SK-N-SH (cell line): ENCODE results near the gene CRISPLD2. TPM values are rescaled to one million over a fixed set of nuclear protein-coding genes. Genes with fewer than 3 reads are reported as not detected.

Source experiments
- CTCF ChIA-PET: fragments of 300-600, 350-600 bp; formaldehyde crosslinking; extraction: SDS; loops from one replicate; lab custom pipeline; 2021; lab: Yijun Ruan, JAX
- POLR2A ChIA-PET: fragments of 350-600 bp; sonication (Branson Sonifier 250); formaldehyde crosslinking; extraction: SDS; loops from one replicate; lab custom pipeline; 2020; ENCODE audit warnings: antibody characterized with exemption, inconsistent platforms; lab: Yijun Ruan, JAX
- DNase-seq: peaks from one replicate; pipeline ENCODE4 v3.0.0; 2012
- H2AFZ ChIP-seq: fragments of 200-600 bp; sonication (generic); 2 replicates; pipeline ENCODE4 v1.8.1; 2016; ENCODE audit warnings: antibody characterized with exemption, mild to moderate bottlenecking, low read depth
- H3F3A ChIP-seq: fragments of 200-600 bp; sonication (generic); replicated peaks from 2 replicates; pipeline ENCODE3; 2016; ENCODE audit warnings: antibody characterized with exemption, mild to moderate bottlenecking; ENCODE audit not compliant: insufficient read depth
- H3K27ac ChIP-seq, 2 experiments: fragments of 200-500 bp in 1 of 2; fragments of 200-600 bp in 1 of 2; sonication (Bioruptor generic) in 1 of 2; sonication (generic), shearing (Covaris generic) in 1 of 2; 2 replicates each; pipeline versions ENCODE4 v1.5.1 to v1.6.1; 2014 to 2016; ENCODE audit warnings: low read depth in 2 of 2, inconsistent platforms in 1 of 2, low read length in 1 of 2, mild to moderate bottlenecking in 1 of 2, mixed read lengths in 1 of 2
- H3K27me3 ChIP-seq: fragments of 200-600 bp; sonication (generic), shearing (Covaris generic); 2 replicates; pipeline ENCODE4 v1.6.1; 2016; ENCODE audit warnings: mixed run types; ENCODE audit not compliant: insufficient read depth
- H3K36me3 ChIP-seq, 2 experiments: fragments of 200-500 bp in 1 of 2; fragments of 200-600 bp in 1 of 2; sonication (Bioruptor generic) in 1 of 2; sonication (generic) in 1 of 2; replicated peaks in 1 of 2; 2 replicates each; pipeline versions ENCODE3 to v1.5.1; 2014 to 2016; ENCODE audit warnings: low read length in 1 of 2, mild to moderate bottlenecking in 1 of 2; ENCODE audit not compliant: insufficient read depth in 2 of 2, control insufficient read depth in 1 of 2
- H3K4me1 ChIP-seq, 2 experiments: fragments of 200-500 bp in 1 of 2; fragments of 200-600 bp in 1 of 2; sonication (Bioruptor generic) in 1 of 2; sonication (generic), shearing (Covaris generic) in 1 of 2; 2 replicates each; pipeline versions ENCODE4 v1.5.1 to v1.6.1; 2014 to 2016; ENCODE audit warnings: low read depth in 1 of 2, low read length in 1 of 2, mixed run types in 1 of 2; ENCODE audit not compliant: insufficient read depth in 2 of 2, control insufficient read depth in 1 of 2
- H3K4me2 ChIP-seq: fragments of 200-600 bp; sonication (generic), shearing (Covaris generic); 2 replicates; pipeline ENCODE4 v1.6.1; 2017; ENCODE audit warnings: mixed run types
- H3K4me3 ChIP-seq, 2 experiments: fragments of 200-500 bp in 1 of 2; fragments of 200-600 bp in 1 of 2; sonication (Bioruptor generic) in 1 of 2; sonication (generic), shearing (Covaris generic) in 1 of 2; 2 replicates each; pipeline versions ENCODE4 v1.5.1 to v1.8.1; 2014 to 2016; ENCODE audit warnings: low read depth in 2 of 2, inconsistent platforms in 1 of 2, low read length in 1 of 2, mild to moderate bottlenecking in 1 of 2, mixed read lengths in 1 of 2, moderate library complexity in 1 of 2
- H3K79me2 ChIP-seq: fragments of 200-600 bp; sonication (generic); 2 replicates; pipeline ENCODE4 v1.8.1; 2017; ENCODE audit warnings: mild to moderate bottlenecking; ENCODE audit not compliant: insufficient read depth
- H3K9ac ChIP-seq: fragments of 200-600 bp; sonication (generic); 2 replicates; pipeline ENCODE4 v1.6.1; 2017; ENCODE audit warnings: mixed run types
- H3K9me2 ChIP-seq: fragments of 200-600 bp; sonication (generic); 2 replicates; pipeline ENCODE4 v1.6.1; 2017; ENCODE audit warnings: mixed run types
- H3K9me3 ChIP-seq: fragments of 200-600 bp; sonication (generic); 2 replicates; pipeline ENCODE4 v1.6.1; 2017; ENCODE audit warnings: mixed run types, mild to moderate bottlenecking, moderate library complexity
- H4K20me1 ChIP-seq: fragments of 200-600 bp; sonication (generic); 2 replicates; pipeline ENCODE4 v1.6.1; 2017; ENCODE audit warnings: mild to moderate bottlenecking, mixed run types; ENCODE audit not compliant: insufficient read depth
- CHD2 ChIP-seq: fragments of 150-350 bp; IDR thresholded peaks from 2 replicates; pipeline ENCODE4 v1.6.1; 2018; ENCODE audit warnings: low read length; ENCODE audit not compliant: partially characterized antibody
- ELF1 ChIP-seq: IDR thresholded peaks from 2 replicates; pipeline ENCODE4 v1.4.0; 2012
- EP300 ChIP-seq, 2 experiments: IDR thresholded peaks; 2 replicates each; pipeline versions ENCODE4 v1.4.0 to v1.6.1; 2012; ENCODE audit warnings: borderline replicate concordance in 1 of 2, low read depth in 1 of 2, low read length in 1 of 2
- EZH2phosphoT487 ChIP-seq: fragments of 200-600 bp; sonication (generic); IDR thresholded peaks from 2 replicates; pipeline ENCODE4 v1.6.1; 2017; ENCODE audit warnings: low read depth, mixed run types, mild to moderate bottlenecking, antibody characterized with exemption, moderate library complexity, borderline replicate concordance
- FOSL2 ChIP-seq: IDR thresholded peaks from 2 replicates; pipeline ENCODE4 v1.4.0; 2012; ENCODE audit warnings: low read depth, mild to moderate bottlenecking, moderate library complexity, borderline replicate concordance
- FOXJ3 ChIP-seq: sonication (generic); formaldehyde crosslinking; IDR thresholded peaks from 2 replicates; pipeline ENCODE4 v1.5.1; 2020; ENCODE audit warnings: mild to moderate bottlenecking, missing genetic modification reagents
- FOXM1 ChIP-seq: IDR thresholded peaks from 2 replicates; pipeline ENCODE4 v1.4.0; 2012; ENCODE audit warnings: low read depth, mild to moderate bottlenecking
- GABPA ChIP-seq: IDR thresholded peaks from 2 replicates; pipeline ENCODE4 v1.4.0; 2012; ENCODE audit warnings: low read depth, mild to moderate bottlenecking
- GATA2 ChIP-seq: sonication (generic); formaldehyde crosslinking; IDR thresholded peaks from 2 replicates; pipeline ENCODE4 v1.5.0; 2020; ENCODE audit warnings: mild to moderate bottlenecking, missing genetic modification reagents
- JUND ChIP-seq: IDR thresholded peaks from 2 replicates; pipeline ENCODE4 v1.4.0; 2012
- MEF2A ChIP-seq: IDR thresholded peaks from 2 replicates; pipeline ENCODE4 v1.4.0; 2012; ENCODE audit warnings: low read depth, borderline replicate concordance
- NFIC ChIP-seq: IDR thresholded peaks from 2 replicates; pipeline ENCODE4 v1.4.0; 2012; ENCODE audit warnings: borderline replicate concordance
- NRF1 ChIP-seq: IDR thresholded peaks from 2 replicates; pipeline ENCODE4 v1.6.1; 2012; ENCODE audit warnings: low read depth, mild to moderate bottlenecking, low read length
- PBX3 ChIP-seq: IDR thresholded peaks from 2 replicates; pipeline ENCODE4; 2012
- POLR2AphosphoS5 ChIP-seq: IDR thresholded peaks from 2 replicates; pipeline ENCODE4 v1.6.1; 2012; ENCODE audit warnings: low read depth, low read length
- RAD21 ChIP-seq: IDR thresholded peaks from 2 replicates; pipeline ENCODE4 v1.6.1; 2012; ENCODE audit warnings: mild to moderate bottlenecking, low read length
- REST ChIP-seq: IDR thresholded peaks from 2 replicates; pipeline ENCODE4 v1.6.1; 2012; ENCODE audit warnings: mild to moderate bottlenecking, low read depth, low read length, moderate library complexity
- RFX5 ChIP-seq: IDR thresholded peaks from 2 replicates; pipeline ENCODE4 v1.6.1; 2012; ENCODE audit warnings: mild to moderate bottlenecking, improper control_type of control experiment, low read length
- SIN3A ChIP-seq: IDR thresholded peaks from 2 replicates; pipeline ENCODE4 v1.6.1; 2012; ENCODE audit warnings: low read depth, mild to moderate bottlenecking, low read length, moderate library complexity, borderline replicate concordance
- SMC3 ChIP-seq: IDR thresholded peaks from 2 replicates; pipeline ENCODE4 v1.6.1; 2012; ENCODE audit warnings: low read depth, low read length, improper control_type of control experiment
- TAF1 ChIP-seq: IDR thresholded peaks from 2 replicates; pipeline ENCODE4 v1.6.1; 2012; ENCODE audit warnings: low read depth, mild to moderate bottlenecking, low read length, moderate library complexity, borderline replicate concordance
- TCF12 ChIP-seq: IDR thresholded peaks from 2 replicates; pipeline ENCODE4 v1.4.0; 2012
- TEAD4 ChIP-seq: IDR thresholded peaks from 2 replicates; pipeline ENCODE4 v1.4.0; 2012; ENCODE audit warnings: mild to moderate bottlenecking, borderline replicate concordance; ENCODE audit not compliant: insufficient read depth
- YY1 ChIP-seq: IDR thresholded peaks from 2 replicates; pipeline ENCODE4 v1.4.0; 2012; ENCODE audit warnings: low read depth, mild to moderate bottlenecking
- WGBS: methylation state at CpG from one replicate; pipeline ENCODE4 v1.1.6; 2017; ENCODE audit warnings: low lambda C conversion rate; 5-methylcytosine and 5-hydroxymethylcytosine counted together
- polyA plus RNA-seq, 3 experiments: library from polyadenylated mRNA; depleted of rRNA; stranded (reverse); fragments of >200 nt; gene quantifications; 2 replicates each; pipeline ENCODE4 v1.2.3, GENCODE V29; 2012
- TF ChIP-seq, protein P1 (sequence below): IDR thresholded peaks from 2 replicates; pipeline ENCODE4 v1.4.0; 2012; ENCODE audit warnings: low read depth
- TF ChIP-seq, protein P2 (sequence below): IDR thresholded peaks from 2 replicates; pipeline ENCODE4 v1.4.0; 2012; ENCODE audit warnings: low read depth, borderline replicate concordance

CRISPLD2 gene
- polyA plus RNA-seq, 1 of the 3 experiments (the other 2 are of a cell fraction) = 6.3 TPM

DNA sequence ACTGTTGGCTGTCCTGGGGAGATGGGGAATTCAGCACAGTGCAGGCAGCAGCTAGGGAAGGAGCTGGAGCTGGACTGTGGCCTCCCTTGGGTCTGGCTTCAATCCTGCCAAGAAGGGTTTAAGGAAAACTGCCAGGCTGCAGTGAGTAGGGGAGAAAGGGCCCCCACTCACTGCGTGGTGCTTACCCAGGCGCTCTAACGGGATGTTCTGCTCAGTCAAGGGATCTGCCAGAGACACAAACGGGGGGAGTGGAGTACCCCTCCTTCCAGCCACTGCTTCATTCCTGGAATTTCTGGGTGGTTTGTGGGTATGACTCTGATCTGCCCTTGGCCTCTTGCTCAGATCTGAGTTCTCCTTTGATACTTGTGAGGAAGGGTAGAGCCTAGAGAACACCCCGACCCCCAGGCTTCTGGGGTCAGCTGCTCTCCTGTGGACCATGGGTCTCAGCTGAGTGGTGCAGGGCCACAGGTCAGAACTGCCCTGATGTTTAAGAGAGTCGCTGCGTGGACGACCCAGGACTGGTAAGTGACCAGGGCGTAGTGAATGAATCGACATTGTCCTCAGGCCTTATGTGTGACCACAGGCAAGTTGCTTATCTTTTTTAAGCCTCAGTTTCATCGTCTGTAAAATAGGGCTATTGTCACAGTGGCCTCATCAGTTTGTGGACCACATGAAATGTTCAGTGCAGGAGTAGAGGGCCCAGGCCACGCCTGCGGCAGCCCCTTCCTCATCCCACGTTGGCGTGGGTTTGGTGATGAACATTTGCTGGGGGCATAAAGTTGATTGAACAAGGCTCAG lies 9.6 kb downstream of the CRISPLD2 start:
- H3K9ac ChIP-seq = 0 out of 2 replicates have a peak overlapping the region, but pooled peaks have one; percentile 12
- 82% methylated on average over 7 of the region's 15 CpGs for WGBS
- no peaks in the 10 kb centered on the region for H3K36me3 ChIP-seq
- peak overlapping the region; percentile 61 for H3K4me2 ChIP-seq
- no peaks in the 10 kb centered on the region for H3K9me2 ChIP-seq
- H3K79me2 ChIP-seq = no peaks in the 10 kb centered on the region
- H3F3A ChIP-seq = peaks cover 17% of the 10 kb centered on the region
- H3K9me3 ChIP-seq = no peaks in the 10 kb centered on the region
- H3K4me3 ChIP-seq = no peak overlapping the region
- ChIA-PET POLR2A (interaction anchor here (0.6 kb wide), 1 partner anchor 61 kb away, joined by 3 read pairs; no protein-coding TSS in a partner anchor), CTCF (interaction anchor here (0.7 kb wide), 1 partner anchor 123 kb away, joined by 4 read pairs; no protein-coding TSS in a partner anchor)
- H4K20me1 ChIP-seq = no peaks in the 10 kb centered on the region
- peak overlapping the region in 1 of 2 experiments; percentile 66; a peak in 3 of 4 replicates for H3K27ac ChIP-seq
- peaks cover 18 to 34% of the 10 kb centered on the region in 2 experiments; a peak in 2 of 4 replicates for H3K4me1 ChIP-seq
- 0 out of 2 replicates have a peak overlapping the region, but pooled peaks have one; percentile 14 for H2AFZ ChIP-seq
- DNase-seq = no peak
- H3K27me3 ChIP-seq = no peaks in the 10 kb centered on the region
- TF ChIP-seq POLR2AphosphoS5 = peak; percentile 42; the same call in 1 of the 2 replicates
- TF ChIP-seq JUND = peak; percentile 42; the same call in 1 of the 2 replicates
- TF ChIP-seq TEAD4 = peak; percentile 93
- TF ChIP-seq CHD2 = no peak
- TF ChIP-seq NFIC = peak; percentile 85
- TF ChIP-seq NRF1 = no peak
- TF ChIP-seq REST = peak; percentile 24; the same call in 1 of the 2 replicates
- TF ChIP-seq EZH2phosphoT487 = no peak
- TF ChIP-seq SIN3A = peak; percentile 42; the same call in 1 of the 2 replicates
- TF ChIP-seq, protein P1, sequence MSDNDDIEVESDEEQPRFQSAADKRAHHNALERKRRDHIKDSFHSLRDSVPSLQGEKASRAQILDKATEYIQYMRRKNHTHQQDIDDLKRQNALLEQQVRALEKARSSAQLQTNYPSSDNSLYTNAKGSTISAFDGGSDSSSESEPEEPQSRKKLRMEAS = peak; percentile 65; the same call in 1 of the 2 replicates
- no peak for TF ChIP-seq MEF2A
- TF ChIP-seq RAD21 = no peak
- TF ChIP-seq FOXJ3 = no peak
- peak; percentile 67 for TF ChIP-seq PBX3
- peak; percentile 54; the same call in 1 of the 2 replicates for TF ChIP-seq FOSL2
- no peak for TF ChIP-seq TAF1
- TF ChIP-seq GABPA = no peak
- no peak for TF ChIP-seq RFX5
- TF ChIP-seq EP300 (IDR thresholded peaks at IDR 0.05; ENCODE audit: borderline replicate concordance in 1 of 2, low read depth in 1 of 2, low read length in 1 of 2) = peak in 1 of 2 experiments; percentile 56; a peak in 1 of 4 replicates
- no peak for TF ChIP-seq SMC3
- TF ChIP-seq GATA2 (CRISPR knock-in tag) = no peak
- peak; percentile 88 for TF ChIP-seq TCF12
- TF ChIP-seq, protein P2, sequence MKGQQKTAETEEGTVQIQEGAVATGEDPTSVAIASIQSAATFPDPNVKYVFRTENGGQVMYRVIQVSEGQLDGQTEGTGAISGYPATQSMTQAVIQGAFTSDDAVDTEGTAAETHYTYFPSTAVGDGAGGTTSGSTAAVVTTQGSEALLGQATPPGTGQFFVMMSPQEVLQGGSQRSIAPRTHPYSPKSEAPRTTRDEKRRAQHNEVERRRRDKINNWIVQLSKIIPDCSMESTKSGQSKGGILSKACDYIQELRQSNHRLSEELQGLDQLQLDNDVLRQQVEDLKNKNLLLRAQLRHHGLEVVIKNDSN = no peak
- no peak for TF ChIP-seq ELF1
- TF ChIP-seq FOXM1 = no peak
- TF ChIP-seq YY1 = no peak
